Esophagus squamous epithelium (tissue), 4 donors: ENCODE measurements around the gene SAC3D1.

Experiments used
- CTCF ChIP-seq, 6 experiments: fragments of 450-650 bp in 4 of 6; fragments of 200-600 bp in 2 of 6; sonication (generic) in 2 of 6; IDR thresholded peaks; one replicate each; pipeline ENCODE4 v1.5.1; 2016 to 2019; ENCODE audit warnings: antibody characterized with exemption in 6 of 6, mild to moderate bottlenecking in 4 of 6, moderate library complexity in 4 of 6
- POLR2A ChIP-seq, 4 donors: fragments of 450-650 bp; IDR thresholded peaks; one replicate each; pipeline ENCODE4 v1.6.1; 2017; ENCODE audit warnings: antibody characterized with exemption in 4 of 4, mild to moderate bottlenecking in 4 of 4, moderate library complexity in 3 of 4

GRCh38 chr11:64996327-64996709, 44.7 kb upstream of the SAC3D1 start:
- no peak for TF ChIP-seq CTCF (IDR thresholded peaks at IDR 0.05)
- no peak for TF ChIP-seq POLR2A (IDR thresholded peaks at IDR 0.05)
